ENCODE measurements around the gene CTRB1.
"Not testable (repeated sequence)": the region's sequence is repeated elsewhere in the genome, so short reads cannot be mapped to it uniquely, and the experiment has no call there.

The CTRB1 gene

GRCh38 chr16:75257886-75258806 is 39.4 kb downstream of the CTRB1 start:
- DNase-seq: no peak

- DNase-seq: no peak
Observed at GRCh38 chr16:75258807-75259141, 40.0 kb downstream of the CTRB1 start.

GRCh38 chr16:75260851-75261589 is 42.2 kb downstream of the CTRB1 start:
- DNase-seq: no peak

GRCh38 chr16:75261590-75262078 is 42.8 kb downstream of the CTRB1 start:
- DNase-seq: no peak

- no peak for DNase-seq
Observed at GRCh38 chr16:75262104-75262799, 43.5 kb downstream of the CTRB1 start.

- DNase-seq: no peak
Observed at GRCh38 chr16:75262800-75263127, 44.0 kb downstream of the CTRB1 start.

- no peak for DNase-seq
Observed at GRCh38 chr16:75263291-75263962, 44.6 kb downstream of the CTRB1 start.

DNA sequence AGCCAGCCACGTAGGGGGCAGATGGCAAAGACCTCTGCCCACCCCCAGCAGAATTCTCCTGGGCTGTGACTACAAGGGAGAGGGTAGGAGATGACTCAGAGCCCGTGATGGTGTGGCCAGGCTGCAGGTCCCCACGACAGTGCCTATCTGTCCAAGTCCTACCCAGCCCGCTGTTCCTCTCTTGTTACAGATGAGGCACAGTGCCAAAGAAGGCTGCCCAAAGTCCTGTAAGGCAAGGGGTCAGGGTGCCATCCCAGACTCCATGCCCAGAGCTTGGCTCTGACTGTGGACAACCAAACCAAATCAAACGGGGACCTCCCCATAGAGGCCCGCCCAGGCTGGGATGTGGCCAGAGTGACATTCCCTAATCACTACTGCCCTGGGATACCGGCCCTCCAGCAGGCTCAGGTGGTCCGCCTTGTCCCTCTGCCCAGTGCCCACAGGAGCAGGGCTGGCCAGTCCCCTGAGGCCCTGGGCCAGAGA is 45.2 kb downstream of the CTRB1 start:
- DNase-seq: no peak

- no peak for DNase-seq
Observed at GRCh38 chr16:75264457-75264998, 45.7 kb downstream of the CTRB1 start.

GRCh38 chr16:75264999-75265910 is 46.5 kb downstream of the CTRB1 start:
- DNase-seq: no peak

- no peak for DNase-seq
Observed at GRCh38 chr16:75265911-75266701, 47.3 kb downstream of the CTRB1 start.

GRCh38 chr16:75266738-75267630 is 48.2 kb downstream of the CTRB1 start:
- DNase-seq: no peak

- no peak for DNase-seq
Observed at GRCh38 chr16:75267631-75268264, 49.0 kb downstream of the CTRB1 start.

DNA sequence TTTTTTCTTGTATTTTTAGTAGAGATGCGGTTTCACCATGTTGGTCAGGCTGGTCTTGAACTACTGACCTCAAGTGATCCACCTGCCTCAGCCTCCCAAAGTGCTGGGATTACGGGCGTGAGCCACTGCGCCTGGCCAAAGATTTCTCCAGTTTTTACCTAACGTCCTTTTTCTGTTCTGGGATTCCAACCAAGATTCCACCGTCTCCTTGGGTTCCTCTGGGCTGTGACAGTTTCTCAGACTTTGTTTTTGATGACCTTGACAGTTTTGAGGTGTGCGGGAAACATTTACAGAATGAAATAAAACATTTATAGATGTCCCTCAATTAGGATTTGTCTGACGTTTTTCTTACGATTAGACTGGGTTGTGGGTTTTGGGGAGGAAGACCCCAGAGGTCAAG is 50.6 kb downstream of the CTRB1 start:
- DNase-seq: not testable (repeated sequence)

GRCh38 chr16:75271441-75272096 is 52.8 kb downstream of the CTRB1 start:
- DNase-seq: no peak

DNA sequence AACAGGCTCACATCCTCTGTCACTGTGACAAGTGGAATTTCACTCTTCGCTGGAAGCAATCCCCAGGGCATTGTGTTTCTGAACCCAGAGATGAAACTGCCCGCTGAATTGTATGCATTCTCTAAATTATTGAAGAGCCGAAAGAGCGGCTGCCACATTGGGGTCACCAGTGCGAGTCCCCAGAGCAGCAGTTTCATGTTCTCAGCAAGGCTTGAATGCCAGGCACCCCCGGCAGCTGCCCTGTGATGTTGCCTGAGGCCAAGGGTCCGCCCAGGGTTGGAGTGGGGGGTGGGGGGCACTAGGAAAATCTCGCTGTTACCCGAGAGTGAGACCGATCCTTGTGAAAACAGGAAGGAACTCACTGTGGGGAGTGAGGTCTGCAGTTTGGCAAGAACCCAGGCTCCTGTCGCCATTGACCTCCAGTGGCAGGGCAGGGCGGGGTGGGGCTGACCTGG is 53.3 kb downstream of the CTRB1 start:
- DNase-seq: no peak

DNA sequence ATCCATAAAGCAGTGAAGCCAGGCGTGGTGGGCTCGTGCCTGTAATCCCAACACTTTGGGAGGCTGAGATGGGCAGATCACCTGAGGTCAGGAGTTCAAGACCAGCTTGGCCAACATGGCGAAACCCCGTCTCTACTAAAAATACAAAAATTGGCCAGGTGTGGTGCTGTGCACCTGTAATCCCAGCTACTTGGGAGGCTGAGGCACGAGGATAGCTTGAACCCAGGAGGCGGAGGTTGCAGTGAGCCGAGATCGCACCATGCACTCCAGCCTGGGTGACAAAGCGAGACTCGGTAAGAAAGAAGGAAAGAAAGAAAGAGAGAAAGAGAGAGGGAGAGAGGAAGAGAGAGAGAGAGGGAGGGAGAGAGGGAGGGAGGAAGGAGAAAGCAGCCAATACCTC is 53.8 kb downstream of the CTRB1 start:
- DNase-seq: not testable (repeated sequence)
